Measurements from ENCODE around the gene FRY. TPM values are rescaled to one million over a fixed set of nuclear protein-coding genes. Genes with fewer than 3 reads are reported as not detected.

Gene FRY
- total RNA-seq, 4 donors from 2014 or later, result 21.1 to 89.7 (median 34.4) TPM

DNA sequence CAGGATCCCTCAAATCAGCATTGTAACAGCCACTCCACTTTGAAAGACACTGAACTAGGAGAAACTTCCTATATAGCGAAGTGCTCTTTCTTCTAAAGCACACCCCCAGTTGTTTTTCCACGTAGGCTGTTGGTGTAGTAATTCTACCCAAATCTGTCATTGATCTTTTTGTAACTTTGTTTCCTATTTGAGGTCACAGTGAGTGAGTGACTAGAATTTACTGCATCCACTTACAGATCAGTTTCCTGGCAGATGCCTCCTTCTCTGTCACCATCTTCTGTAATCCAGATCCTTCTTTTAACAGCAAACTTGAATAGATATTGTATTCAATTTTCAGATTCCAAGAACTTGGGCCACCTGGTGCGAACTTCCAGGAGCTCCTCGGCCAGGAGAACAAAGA, 268.3 kb downstream of the FRY start:
- TF ChIP-seq, protein P1, sequence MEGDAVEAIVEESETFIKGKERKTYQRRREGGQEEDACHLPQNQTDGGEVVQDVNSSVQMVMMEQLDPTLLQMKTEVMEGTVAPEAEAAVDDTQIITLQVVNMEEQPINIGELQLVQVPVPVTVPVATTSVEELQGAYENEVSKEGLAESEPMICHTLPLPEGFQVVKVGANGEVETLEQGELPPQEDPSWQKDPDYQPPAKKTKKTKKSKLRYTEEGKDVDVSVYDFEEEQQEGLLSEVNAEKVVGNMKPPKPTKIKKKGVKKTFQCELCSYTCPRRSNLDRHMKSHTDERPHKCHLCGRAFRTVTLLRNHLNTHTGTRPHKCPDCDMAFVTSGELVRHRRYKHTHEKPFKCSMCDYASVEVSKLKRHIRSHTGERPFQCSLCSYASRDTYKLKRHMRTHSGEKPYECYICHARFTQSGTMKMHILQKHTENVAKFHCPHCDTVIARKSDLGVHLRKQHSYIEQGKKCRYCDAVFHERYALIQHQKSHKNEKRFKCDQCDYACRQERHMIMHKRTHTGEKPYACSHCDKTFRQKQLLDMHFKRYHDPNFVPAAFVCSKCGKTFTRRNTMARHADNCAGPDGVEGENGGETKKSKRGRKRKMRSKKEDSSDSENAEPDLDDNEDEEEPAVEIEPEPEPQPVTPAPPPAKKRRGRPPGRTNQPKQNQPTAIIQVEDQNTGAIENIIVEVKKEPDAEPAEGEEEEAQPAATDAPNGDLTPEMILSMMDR (IDR thresholded peaks at IDR 0.05), result no peak
- no peak for ATAC-seq (ENCODE audit: low FRiP score)

DNA sequence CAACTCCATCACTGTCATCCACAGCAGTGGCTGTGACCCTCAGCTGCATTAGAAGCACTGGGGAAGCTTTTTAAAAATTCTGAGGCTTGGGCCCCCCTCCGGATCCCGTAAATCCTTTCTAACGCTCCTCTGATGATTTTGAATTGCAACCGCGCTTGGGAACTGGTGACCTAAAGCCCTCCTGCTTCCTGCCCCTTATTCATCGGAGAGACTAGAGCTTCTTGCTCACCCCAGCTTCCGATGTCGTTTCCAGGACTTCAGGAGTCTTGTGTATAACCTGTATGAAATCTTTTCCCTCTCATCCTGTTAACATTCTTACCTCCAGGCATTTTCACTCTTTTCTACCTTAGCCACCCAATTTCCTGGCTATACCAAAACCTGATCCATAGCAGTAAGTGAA, 268.8 kb downstream of the FRY start:
- no peak for DNase-seq (ENCODE audit: low spot score)
- no peak for ATAC-seq (ENCODE audit: low FRiP score)
- TF ChIP-seq, protein P1 (IDR thresholded peaks at IDR 0.05), result no peak

More for the DNA sequence above, 268.3 kb downstream of the FRY start:
- no peak for DNase-seq (ENCODE audit: low spot score)

DNA sequence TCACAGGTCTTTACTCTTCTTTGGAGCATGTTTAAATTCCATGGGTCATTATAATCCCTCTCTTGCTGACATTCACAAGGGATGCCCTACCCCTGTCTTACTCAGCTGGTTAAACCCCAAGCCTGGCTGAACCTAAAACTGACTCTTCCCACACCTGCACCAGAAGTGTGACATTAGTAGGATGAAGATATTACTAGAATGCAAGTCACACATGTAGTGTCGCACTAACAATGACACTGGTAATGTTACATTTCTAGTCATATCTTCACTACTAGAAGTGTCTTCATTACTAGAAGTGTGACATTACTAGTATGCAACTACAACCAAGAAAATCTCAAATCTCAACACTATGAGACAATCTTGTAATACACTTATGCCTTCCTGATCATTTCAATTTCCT, 269.3 kb downstream of the FRY start:
- TF ChIP-seq, protein P1 (IDR thresholded peaks at IDR 0.05), result no peak
- ATAC-seq (ENCODE audit: low FRiP score), result no peak
- DNase-seq (ENCODE audit: low spot score), result no peak

DNA sequence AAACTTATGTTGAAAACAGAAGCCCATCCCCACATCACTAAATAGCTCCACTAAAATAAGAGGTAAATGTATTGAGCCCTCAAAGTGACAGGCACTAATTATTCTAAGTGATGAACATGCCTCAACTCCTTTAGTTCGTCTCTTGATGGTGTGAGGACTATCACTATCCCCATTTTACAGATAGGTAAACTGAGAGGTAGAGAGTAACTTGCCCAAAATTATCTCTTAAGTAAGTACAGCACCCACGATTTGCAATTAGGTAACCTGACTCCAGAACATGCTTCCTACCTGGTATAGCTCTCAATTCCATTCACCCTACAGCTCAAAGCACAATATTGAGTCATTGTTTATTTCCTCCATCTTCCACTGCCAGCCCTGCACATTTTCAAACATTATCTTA, 270.9 kb downstream of the FRY start:
- DNase-seq (ENCODE audit: low spot score) (no peak), ATAC-seq (ENCODE audit: low FRiP score) (no peak)
- TF ChIP-seq, protein P1 (IDR thresholded peaks at IDR 0.05), result no peak

DNA sequence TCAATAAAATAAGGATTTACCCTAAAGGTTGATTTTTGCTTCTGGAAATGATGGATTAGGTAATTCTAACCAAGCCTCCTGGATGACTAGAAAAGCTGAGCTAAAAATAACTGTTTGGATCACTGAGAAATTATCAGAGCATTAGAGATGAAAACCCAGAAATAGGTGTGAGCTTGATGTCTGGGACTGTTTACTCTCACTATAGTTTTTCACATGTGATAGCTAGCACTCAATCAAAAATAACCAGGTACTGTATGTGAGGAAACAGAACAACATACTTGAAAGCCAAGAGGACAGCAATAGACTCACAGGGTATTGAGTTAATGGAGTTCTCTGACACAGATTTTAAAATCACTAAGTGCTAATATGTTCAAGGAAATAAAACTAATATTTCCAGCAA, 274.1 kb downstream of the FRY start:
- DNase-seq (ENCODE audit: low spot score), result no peak
- no peak for ATAC-seq (ENCODE audit: low FRiP score)
- TF ChIP-seq, protein P1 (IDR thresholded peaks at IDR 0.05), result no peak

DNA sequence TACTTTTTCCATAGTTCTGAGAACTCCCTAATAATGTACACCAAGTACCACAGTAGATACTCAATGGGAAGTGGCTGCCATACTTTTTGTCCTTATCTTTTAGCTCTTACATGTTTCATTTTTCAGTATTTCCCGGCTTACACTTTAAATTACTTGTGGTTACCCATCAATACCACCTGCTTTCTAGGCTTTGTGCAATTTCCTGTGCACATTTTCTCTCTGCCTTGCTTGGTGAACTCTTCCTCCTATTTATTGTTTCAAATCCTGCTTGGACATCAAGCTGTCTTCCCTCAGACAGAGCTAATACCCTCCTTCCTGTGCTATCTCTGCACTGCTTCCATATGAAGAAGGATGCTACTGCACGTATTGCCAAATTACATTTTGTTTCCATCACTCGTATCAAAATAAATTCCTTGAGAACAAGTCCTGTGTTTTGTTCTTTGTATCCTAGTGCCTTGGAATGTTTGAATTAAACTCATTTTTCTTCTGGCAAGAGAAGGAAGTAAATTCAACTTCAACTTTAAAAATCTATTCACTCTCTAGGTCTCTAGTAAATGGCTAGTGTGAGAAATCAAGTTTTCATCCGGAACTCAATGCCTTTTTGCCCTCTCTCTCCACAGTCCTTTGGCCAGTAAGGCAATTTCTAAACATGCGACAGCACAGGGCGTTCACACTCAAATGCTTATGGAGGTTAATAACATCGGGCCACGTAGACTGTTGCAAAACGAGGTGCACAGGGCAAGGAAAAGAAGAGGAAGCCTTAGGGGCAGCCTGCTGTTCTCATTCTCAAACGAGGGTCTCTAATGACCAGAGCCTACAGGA, 277.9 kb downstream of the FRY start:
- DNase-seq (ENCODE audit: low spot score) (no peak), ATAC-seq (ENCODE audit: low FRiP score) (peak; percentile 62)
- TF ChIP-seq, protein P1 (IDR thresholded peaks at IDR 0.05), result no peak

DNA sequence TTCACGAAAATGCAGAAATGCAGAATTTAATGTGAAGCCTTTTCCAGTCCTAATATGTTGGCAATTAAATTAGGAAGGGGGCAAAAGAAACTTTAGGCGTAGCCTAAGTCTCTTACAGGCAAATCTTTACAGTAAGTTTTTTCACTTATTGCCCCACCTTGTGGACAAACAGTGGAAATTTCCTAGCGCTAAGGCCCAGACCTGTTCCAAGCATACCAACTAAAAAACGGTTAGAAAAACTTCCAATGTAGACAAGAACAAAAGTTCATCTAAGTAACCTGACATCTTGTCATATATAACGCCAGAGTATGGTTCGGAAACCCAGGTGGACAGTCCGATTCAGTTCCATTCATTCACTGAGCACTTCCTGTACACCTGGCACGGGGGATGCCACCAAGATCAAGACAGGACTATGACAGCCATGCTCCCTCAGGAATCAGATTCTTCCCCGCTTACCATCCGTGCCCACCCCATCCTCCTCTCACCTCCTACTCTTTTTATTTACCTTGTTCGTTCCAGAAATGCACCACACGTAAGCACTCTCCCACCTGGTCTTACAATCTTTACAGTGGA, 278.6 kb downstream of the FRY start:
- ATAC-seq (ENCODE audit: low FRiP score) (peak; percentile 75), DNase-seq (ENCODE audit: low spot score) (no peak)
- TF ChIP-seq, protein P1 (IDR thresholded peaks at IDR 0.05), result peak in 1 of 3 donors; percentile 79

All from omental fat pad (tissue), 4 donors.